ENCODE measurements around the gene RAB10. TPM values are rescaled to one million over a fixed set of nuclear protein-coding genes. Genes with fewer than 3 reads are reported as not detected.
"Not testable (repeated sequence)": the region's sequence is repeated elsewhere in the genome, so short reads cannot be mapped to it uniquely, and the experiment has no call there.

Gene RAB10
- total RNA-seq, 1 donor from 2014 or later, result 135 TPM

DNA sequence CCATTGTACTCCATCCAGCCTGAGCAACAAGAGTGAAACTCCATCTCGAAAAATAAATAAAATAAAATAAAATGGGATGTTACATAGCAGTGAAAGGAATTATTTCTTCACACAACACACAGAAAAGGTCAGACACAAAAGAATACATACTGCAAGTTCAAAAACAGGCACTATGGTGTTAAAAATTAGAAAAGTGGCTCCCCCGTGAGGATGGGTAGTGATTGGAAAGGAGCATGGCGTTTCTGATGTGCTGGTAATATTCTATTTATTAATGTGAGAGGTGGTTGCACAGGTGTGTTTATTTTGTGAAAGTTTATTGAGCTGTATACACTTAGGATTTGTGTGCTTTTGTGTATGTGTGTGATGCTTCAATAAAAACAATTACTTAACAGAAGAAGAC lies 22.9 kb upstream of the RAB10 start:
- no peak overlapping the region for H3K27ac ChIP-seq
- H3K36me3 ChIP-seq, result no peaks in the 10 kb centered on the region
- H3K4me3 ChIP-seq, result no peak overlapping the region
- TF ChIP-seq, protein P1, sequence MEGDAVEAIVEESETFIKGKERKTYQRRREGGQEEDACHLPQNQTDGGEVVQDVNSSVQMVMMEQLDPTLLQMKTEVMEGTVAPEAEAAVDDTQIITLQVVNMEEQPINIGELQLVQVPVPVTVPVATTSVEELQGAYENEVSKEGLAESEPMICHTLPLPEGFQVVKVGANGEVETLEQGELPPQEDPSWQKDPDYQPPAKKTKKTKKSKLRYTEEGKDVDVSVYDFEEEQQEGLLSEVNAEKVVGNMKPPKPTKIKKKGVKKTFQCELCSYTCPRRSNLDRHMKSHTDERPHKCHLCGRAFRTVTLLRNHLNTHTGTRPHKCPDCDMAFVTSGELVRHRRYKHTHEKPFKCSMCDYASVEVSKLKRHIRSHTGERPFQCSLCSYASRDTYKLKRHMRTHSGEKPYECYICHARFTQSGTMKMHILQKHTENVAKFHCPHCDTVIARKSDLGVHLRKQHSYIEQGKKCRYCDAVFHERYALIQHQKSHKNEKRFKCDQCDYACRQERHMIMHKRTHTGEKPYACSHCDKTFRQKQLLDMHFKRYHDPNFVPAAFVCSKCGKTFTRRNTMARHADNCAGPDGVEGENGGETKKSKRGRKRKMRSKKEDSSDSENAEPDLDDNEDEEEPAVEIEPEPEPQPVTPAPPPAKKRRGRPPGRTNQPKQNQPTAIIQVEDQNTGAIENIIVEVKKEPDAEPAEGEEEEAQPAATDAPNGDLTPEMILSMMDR (IDR thresholded peaks at IDR 0.05), result no peak
- TF ChIP-seq POLR2AphosphoS5 (IDR thresholded peaks at IDR 0.05; ENCODE audit: insufficient read depth in 1 of 2, low read depth in 1 of 2), result no peak
- TF ChIP-seq POLR2A (IDR thresholded peaks at IDR 0.05), result no peak
- H3K9me3 ChIP-seq, result no peaks in the 10 kb centered on the region
- peaks cover 20% of the 10 kb centered on the region for H3K4me1 ChIP-seq
- H3K27me3 ChIP-seq, result no peaks in the 10 kb centered on the region
- intact Hi-C loops (cut with DNase I), result no loop called here
- no peak for DNase-seq (ENCODE audit: extremely low spot score in 2 of 2)

- intact Hi-C loops (cut with DNase I), result no loop called here
- no peak for DNase-seq (ENCODE audit: extremely low spot score in 2 of 2)
- no peaks in the 10 kb centered on the region for H3K36me3 ChIP-seq
- H3K9me3 ChIP-seq, result no peaks in the 10 kb centered on the region
- peaks cover 20% of the 10 kb centered on the region for H3K4me1 ChIP-seq
- no peak overlapping the region for H3K4me3 ChIP-seq
- no peaks in the 10 kb centered on the region for H3K27me3 ChIP-seq
- TF ChIP-seq POLR2AphosphoS5 (IDR thresholded peaks at IDR 0.05; ENCODE audit: insufficient read depth in 1 of 2, low read depth in 1 of 2), result no peak
- TF ChIP-seq, protein P1 (IDR thresholded peaks at IDR 0.05), result no peak
- TF ChIP-seq POLR2A (IDR thresholded peaks at IDR 0.05), result no peak
- H3K27ac ChIP-seq, result no peak overlapping the region
These were observed 22.3 kb upstream of the RAB10 start for GRCh38 chr2:26011609-26011989.

DNA sequence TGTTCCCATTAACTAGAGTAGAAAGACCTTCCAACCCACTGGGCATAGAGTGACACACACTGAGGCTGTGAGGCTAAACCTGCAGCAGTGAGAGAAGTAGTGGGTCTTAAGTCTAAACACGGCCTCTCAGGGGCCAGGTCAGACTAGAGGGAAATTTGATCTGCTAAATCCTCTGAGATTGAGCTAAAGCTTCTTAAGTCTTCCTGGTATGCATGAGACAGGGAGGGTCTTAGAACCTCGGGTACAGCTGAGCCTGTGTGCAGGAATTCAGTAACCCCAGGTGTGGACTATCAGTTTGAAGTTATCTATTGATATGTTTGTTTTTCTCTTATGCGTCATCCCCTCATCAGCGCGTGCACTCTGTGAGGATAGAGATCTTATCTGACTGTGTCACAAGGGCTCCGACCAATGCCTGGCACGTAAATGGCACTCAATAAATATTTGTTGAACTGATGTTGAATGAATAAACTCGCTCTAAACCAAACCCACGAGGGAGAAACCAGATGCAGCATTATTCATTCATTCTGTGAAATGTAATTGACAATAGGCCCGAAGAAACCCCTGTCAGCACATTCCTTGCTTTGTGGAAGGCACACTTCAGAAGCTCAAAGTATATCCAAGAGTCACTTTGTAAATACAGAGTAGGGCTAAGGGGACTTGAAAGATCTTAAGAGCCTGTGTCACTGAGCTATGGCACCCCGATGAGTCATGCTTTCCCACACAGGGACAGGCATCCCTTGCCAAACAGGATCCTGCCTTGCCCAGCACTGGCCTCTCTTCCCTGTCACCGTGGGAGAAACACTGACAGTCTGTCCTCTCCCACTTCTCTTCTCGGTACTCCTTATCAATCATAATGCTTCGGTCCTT lies 21.7 kb upstream of the RAB10 start:
- no peak for DNase-seq (ENCODE audit: extremely low spot score in 2 of 2)
- intact Hi-C loops (cut with DNase I), result no loop called here

GRCh38 chr2:26013668-26014067 lies 20.2 kb upstream of the RAB10 start:
- no peaks in the 10 kb centered on the region for H3K9me3 ChIP-seq
- DNase-seq (ENCODE audit: extremely low spot score in 2 of 2), result no peak
- intact Hi-C loops (cut with DNase I), result no loop called here
- peaks cover 29% of the 10 kb centered on the region for H3K4me1 ChIP-seq
- TF ChIP-seq POLR2A (IDR thresholded peaks at IDR 0.05) (no peak), POLR2AphosphoS5 (IDR thresholded peaks at IDR 0.05; ENCODE audit: insufficient read depth in 1 of 2, low read depth in 1 of 2) (peak in 1 of 2 donors; percentile 67)
- no peaks in the 10 kb centered on the region for H3K27me3 ChIP-seq
- H3K27ac ChIP-seq, result no peak overlapping the region
- H3K4me3 ChIP-seq, result no peak overlapping the region
- no peaks in the 10 kb centered on the region for H3K36me3 ChIP-seq

More for the DNA sequence above, 21.7 kb upstream of the RAB10 start:
- H3K36me3 ChIP-seq, result no peaks in the 10 kb centered on the region
- no peak overlapping the region for H3K4me3 ChIP-seq
- no peaks in the 10 kb centered on the region for H3K9me3 ChIP-seq
- TF ChIP-seq, protein P1 (IDR thresholded peaks at IDR 0.05), result no peak
- TF ChIP-seq POLR2AphosphoS5 (IDR thresholded peaks at IDR 0.05; ENCODE audit: insufficient read depth in 1 of 2, low read depth in 1 of 2) (peak in 1 of 2 donors; percentile 24), POLR2A (IDR thresholded peaks at IDR 0.05) (no peak)
- H3K27me3 ChIP-seq, result no peaks in the 10 kb centered on the region
- peaks cover 20% of the 10 kb centered on the region for H3K4me1 ChIP-seq
- no peak overlapping the region for H3K27ac ChIP-seq

- Histone ChIP-seq H3K36me3 (no peaks in the 10 kb centered on the region), H3K9me3 (no peaks in the 10 kb centered on the region), H3K27ac (peak overlapping the region; percentile 25), H3K27me3 (no peaks in the 10 kb centered on the region), H3K4me1 (peaks cover 34% of the 10 kb centered on the region), H3K4me3 (no peak overlapping the region)
- TF ChIP-seq POLR2AphosphoS5 (IDR thresholded peaks at IDR 0.05; ENCODE audit: insufficient read depth in 1 of 2, low read depth in 1 of 2) (no peak), POLR2A (IDR thresholded peaks at IDR 0.05) (no peak)
- TF ChIP-seq, protein P1 (IDR thresholded peaks at IDR 0.05), result no peak
- intact Hi-C loops (cut with DNase I), result no loop called here
- no peak for DNase-seq (ENCODE audit: extremely low spot score in 2 of 2)
These were observed 17.7 kb upstream of the RAB10 start for GRCh38 chr2:26016012-26016705.

DNA sequence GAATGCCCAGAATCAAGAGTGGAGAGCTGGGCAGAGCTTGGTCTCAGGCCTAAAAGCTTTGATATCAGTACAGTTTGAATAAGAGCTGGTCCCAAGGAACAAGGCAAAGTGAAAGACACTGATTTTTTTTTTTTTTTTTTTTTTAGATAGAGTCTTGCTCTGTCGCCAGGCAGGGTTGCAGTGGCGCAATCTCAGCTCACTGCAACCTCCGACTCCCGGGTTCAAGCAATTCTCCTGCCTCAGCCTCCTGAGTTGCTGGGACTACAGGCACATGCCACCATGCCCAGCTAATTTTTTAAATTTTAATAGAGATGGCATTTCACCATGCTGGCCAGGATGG lies 17.2 kb upstream of the RAB10 start:
- H3K27ac ChIP-seq, result peak overlapping the region; percentile 25
- H3K9me3 ChIP-seq; intact Hi-C loops (cut with DNase I); H3K4me3 ChIP-seq; H3K36me3 ChIP-seq; H3K27me3 ChIP-seq; DNase-seq (ENCODE audit: extremely low spot score in 2 of 2): not testable (repeated sequence)
- H3K4me1 ChIP-seq, result peaks cover 29% of the 10 kb centered on the region
